ENCODE results near the gene P2RY6.

The P2RY6 gene, protein sequence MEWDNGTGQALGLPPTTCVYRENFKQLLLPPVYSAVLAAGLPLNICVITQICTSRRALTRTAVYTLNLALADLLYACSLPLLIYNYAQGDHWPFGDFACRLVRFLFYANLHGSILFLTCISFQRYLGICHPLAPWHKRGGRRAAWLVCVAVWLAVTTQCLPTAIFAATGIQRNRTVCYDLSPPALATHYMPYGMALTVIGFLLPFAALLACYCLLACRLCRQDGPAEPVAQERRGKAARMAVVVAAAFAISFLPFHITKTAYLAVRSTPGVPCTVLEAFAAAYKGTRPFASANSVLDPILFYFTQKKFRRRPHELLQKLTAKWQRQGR

DNA sequence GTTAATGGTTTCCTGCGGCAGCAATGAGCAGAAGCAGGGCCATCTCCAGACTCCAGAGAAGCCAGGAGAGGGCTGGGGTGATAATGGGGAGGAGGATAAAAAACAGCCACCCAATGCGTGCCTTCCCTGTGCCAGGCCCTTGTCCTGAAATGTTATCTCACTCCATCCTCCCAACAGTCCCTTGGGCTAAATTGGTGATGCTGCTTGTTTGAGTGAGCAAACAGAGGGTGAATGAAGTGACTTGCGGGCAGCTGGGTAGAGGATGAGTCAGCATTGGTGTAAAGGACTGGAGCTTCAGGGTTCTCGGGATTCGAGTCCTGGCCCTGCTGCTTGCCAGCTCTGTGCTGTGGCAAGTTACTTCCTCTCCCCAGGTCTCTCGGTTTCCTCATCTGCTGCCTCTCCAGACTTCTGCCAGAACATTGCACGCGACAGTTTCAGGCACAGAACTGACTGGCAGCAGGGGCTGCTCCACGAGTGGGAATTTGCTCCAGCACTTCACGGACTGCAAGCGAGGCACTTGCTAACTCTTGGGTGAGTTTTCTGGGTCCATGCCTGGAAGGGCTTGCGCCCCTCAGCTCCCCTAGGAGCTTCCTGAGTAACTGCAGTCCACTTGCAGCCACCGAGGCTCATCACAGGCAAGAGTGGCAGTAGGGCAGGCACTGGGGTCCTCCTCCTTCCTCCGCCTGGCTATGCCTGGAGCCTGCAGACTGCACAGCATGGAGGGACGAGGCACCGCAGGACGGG is at the start of gene P2RY6:
Gene P2RY6, plus strand, starts transcription at position 403 of the 744 bp plus-strand sequence. CDS start 24,181 bp downstream, outside the sequence.
- Histone ChIP-seq H3K36me3 (no peaks in the 10 kb centered on the region), H3K4me3 (ENCODE audit: low read depth in 1 of 2, low read length in 1 of 2) (no peak within 1 kb of the TSS), H3K27ac (no peak within 1 kb of the TSS), H3K9me3 (no peaks in the 10 kb centered on the region), H3K4me1 (ENCODE audit: control insufficient read depth in 1 of 2, insufficient read depth in 1 of 2, low read depth in 1 of 2, low read length in 1 of 2) (peaks cover 0 to 8% of the 10 kb centered on the region in 2 experiments), H3K27me3 (peaks cover 3% of the 10 kb centered on the region)
- TF ChIP-seq, protein P1, sequence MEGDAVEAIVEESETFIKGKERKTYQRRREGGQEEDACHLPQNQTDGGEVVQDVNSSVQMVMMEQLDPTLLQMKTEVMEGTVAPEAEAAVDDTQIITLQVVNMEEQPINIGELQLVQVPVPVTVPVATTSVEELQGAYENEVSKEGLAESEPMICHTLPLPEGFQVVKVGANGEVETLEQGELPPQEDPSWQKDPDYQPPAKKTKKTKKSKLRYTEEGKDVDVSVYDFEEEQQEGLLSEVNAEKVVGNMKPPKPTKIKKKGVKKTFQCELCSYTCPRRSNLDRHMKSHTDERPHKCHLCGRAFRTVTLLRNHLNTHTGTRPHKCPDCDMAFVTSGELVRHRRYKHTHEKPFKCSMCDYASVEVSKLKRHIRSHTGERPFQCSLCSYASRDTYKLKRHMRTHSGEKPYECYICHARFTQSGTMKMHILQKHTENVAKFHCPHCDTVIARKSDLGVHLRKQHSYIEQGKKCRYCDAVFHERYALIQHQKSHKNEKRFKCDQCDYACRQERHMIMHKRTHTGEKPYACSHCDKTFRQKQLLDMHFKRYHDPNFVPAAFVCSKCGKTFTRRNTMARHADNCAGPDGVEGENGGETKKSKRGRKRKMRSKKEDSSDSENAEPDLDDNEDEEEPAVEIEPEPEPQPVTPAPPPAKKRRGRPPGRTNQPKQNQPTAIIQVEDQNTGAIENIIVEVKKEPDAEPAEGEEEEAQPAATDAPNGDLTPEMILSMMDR (IDR thresholded peaks at IDR 0.05), result no peak

DNA sequence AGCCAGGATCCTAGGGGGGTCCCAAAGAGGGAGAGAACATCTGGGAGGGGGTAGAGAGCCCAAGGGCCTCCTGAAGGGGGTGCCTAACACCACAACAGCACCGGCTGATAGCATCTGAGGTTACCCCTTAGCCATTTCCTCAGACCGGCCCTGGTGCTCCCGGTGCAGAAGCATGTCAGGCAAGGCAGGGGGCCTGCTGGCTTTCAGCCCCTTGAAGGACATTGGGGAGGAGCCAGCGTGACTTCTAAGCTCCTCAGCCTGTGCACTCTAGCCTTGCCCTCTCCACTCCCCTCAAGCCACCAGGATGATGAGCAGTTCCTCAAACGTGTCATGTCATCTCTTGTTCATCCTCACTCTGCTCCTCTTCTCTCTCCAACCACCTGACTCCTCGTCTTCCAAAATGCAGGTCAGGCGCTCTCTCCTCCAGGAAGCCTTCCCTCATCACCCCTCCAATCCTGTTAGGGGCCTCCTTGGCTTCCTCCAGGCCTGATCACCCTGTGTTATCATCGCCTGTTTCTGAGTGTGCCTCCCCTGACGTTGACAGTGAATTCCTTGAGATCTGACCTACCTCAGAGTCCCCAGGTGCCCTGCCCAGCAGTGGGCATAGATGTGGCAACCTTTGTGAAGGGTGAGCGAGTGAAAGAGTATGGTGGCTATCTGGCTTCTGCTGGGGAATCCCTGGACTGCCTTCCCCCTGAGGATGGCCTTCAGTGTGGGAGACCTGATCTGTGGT is 48.0 kb upstream of the P2RY6 start:
- no peaks in the 10 kb centered on the region for H3K27me3 ChIP-seq
- TF ChIP-seq, protein P1 (IDR thresholded peaks at IDR 0.05), result no peak
- H3K9me3 ChIP-seq, result no peaks in the 10 kb centered on the region
- H3K4me1 ChIP-seq (ENCODE audit: control insufficient read depth in 1 of 2, insufficient read depth in 1 of 2, low read depth in 1 of 2, low read length in 1 of 2), result peaks cover 39 to 45% of the 10 kb centered on the region in 2 experiments
- peaks cover 16% of the 10 kb centered on the region for H3K36me3 ChIP-seq
- H3K4me3 ChIP-seq (ENCODE audit: low read depth in 1 of 2, low read length in 1 of 2), result no peak overlapping the region
- peak overlapping the region; percentile 70 for H3K27ac ChIP-seq

DNA sequence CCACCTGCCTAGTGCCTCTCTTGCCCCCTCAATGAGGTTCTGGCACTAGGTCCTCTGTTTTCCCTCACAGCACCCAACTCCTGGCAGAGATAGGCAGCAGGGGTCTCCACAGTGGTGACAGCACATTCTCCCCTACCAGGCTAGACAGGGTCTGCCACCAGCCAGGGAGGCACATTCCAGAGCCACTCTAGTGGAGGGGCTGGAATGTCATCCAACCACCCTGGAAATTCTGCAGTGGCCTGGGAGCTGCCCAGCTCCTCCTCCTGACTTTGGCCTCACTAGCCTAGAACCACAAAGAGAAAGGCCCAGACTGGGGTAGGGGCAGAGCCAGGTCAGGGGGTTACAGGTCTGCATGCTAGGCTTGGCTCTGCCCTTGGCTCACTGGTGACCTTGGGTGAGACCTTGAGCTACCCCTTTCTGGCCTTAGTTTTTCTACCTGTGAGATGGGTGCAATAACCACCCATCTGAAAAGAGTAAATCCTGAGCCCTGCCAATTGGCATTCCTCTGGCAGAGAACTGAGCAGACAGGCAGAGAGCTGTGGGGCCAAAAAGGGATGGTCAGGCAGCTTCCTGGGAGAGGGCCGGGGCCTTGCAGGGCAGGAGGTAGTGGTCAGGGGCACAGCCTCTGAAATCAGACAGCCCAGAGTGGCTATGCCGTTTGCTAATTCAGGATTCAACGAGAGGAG is 47.0 kb upstream of the P2RY6 start:
- H3K4me1 ChIP-seq (ENCODE audit: control insufficient read depth in 1 of 2, insufficient read depth in 1 of 2, low read depth in 1 of 2, low read length in 1 of 2), result peaks cover 29 to 35% of the 10 kb centered on the region in 2 experiments
- H3K9me3 ChIP-seq, result no peaks in the 10 kb centered on the region
- TF ChIP-seq, protein P1 (IDR thresholded peaks at IDR 0.05), result no peak
- no peak overlapping the region for H3K4me3 ChIP-seq (ENCODE audit: low read depth in 1 of 2, low read length in 1 of 2)
- H3K36me3 ChIP-seq, result peaks cover 25% of the 10 kb centered on the region
- no peaks in the 10 kb centered on the region for H3K27me3 ChIP-seq
- H3K27ac ChIP-seq, result no peak overlapping the region

DNA sequence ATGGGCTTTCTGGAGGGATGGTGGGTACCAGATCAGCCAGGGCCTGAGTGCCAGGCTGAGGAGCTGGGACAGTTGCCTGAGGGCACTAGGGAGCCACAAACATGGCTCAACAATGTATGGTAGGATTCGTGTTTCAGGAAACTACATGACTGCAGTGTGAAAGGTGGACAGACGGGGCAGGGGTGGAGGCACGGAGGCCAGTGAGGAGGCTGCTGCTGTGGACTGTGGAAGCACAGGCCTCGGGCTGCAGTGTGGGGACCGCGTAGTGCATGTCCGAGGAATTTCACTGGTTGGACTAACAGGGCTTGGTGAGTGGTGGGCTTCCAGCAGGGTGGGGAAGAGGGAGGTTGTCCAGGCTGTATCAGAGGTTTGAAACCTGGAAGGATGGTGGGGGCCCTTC is 46.3 kb upstream of the P2RY6 start:
- H3K4me1 ChIP-seq (ENCODE audit: control insufficient read depth in 1 of 2, insufficient read depth in 1 of 2, low read depth in 1 of 2, low read length in 1 of 2), result peaks cover 22 to 28% of the 10 kb centered on the region in 2 experiments
- no peak overlapping the region for H3K27ac ChIP-seq
- H3K27me3 ChIP-seq, result no peaks in the 10 kb centered on the region
- TF ChIP-seq, protein P1 (IDR thresholded peaks at IDR 0.05), result no peak
- H3K4me3 ChIP-seq (ENCODE audit: low read depth in 1 of 2, low read length in 1 of 2), result no peak overlapping the region
- peaks cover 32% of the 10 kb centered on the region for H3K36me3 ChIP-seq
- H3K9me3 ChIP-seq, result no peaks in the 10 kb centered on the region

All from neutrophil (primary cell).